ENCODE measurements around the gene OR10AD1. TPM values are rescaled to one million over a fixed set of nuclear protein-coding genes. Genes with fewer than 3 reads are reported as not detected.
A peak's percentile ranks its signal among the peaks of the same experiment; 100 is the strongest.

Gene OR10AD1
- polyA plus RNA-seq, 3 donors = not detected

- DNase-seq = no peak
- H2AFZ ChIP-seq (ENCODE audit: insufficient read depth, low read depth, low read length, poor library complexity, severe bottlenecking) = no peak overlapping the region
- no peak overlapping the region for H3K9ac ChIP-seq (ENCODE audit: insufficient read depth, low read length, poor library complexity, severe bottlenecking)
- H4K20me1 ChIP-seq (ENCODE audit: insufficient read depth, low read length) = no peaks in the 10 kb centered on the region
- H3K4me3 ChIP-seq (replicated peaks in 1 of 3; ENCODE audit: low read depth in 2 of 3, low read length in 3 of 3) = no peak overlapping the region
- no peak overlapping the region for H3K27ac Mint-ChIP-seq
- peaks cover 0 to 4% of the 10 kb centered on the region in 2 donors for H3K9me3 ChIP-seq (replicated peaks in 1 of 2; ENCODE audit: control insufficient read depth in 1 of 2, insufficient read depth in 1 of 2, low read length in 2 of 2)
- 83% methylated on average over 1 of the region's 1 CpG for WGBS (ENCODE audit: insufficient coverage)
- no peaks in the 10 kb centered on the region for H3K79me2 ChIP-seq (ENCODE audit: insufficient read depth, low read length)
- H3K27me3 Mint-ChIP-seq (ENCODE audit: low read depth in 3 of 3) = peaks cover 39 to 57% (median 46%) of the 10 kb centered on the region in 3 donors
- peaks cover 0 to 11% (median 3%) of the 10 kb centered on the region in 7 donors for H3K9me3 Mint-ChIP-seq
- H3K36me3 ChIP-seq (replicated peaks in 1 of 2; ENCODE audit: control insufficient read depth in 1 of 2, insufficient read depth in 2 of 2, low read length in 2 of 2) = no peaks in the 10 kb centered on the region
- peak overlapping the region in 1 of 2 donors; percentile 62 for H3K4me3 Mint-ChIP-seq
- no peak overlapping the region for H3K27ac ChIP-seq (ENCODE audit: low read depth in 1 of 2, low read length in 2 of 2)
- peak; percentile 17 for TF ChIP-seq CTCF (IDR thresholded peaks at IDR 0.05)
- H3K27me3 ChIP-seq (ENCODE audit: control insufficient read depth in 2 of 2, insufficient read depth in 2 of 2, low read length in 2 of 2) = peaks cover 37 to 58% of the 10 kb centered on the region in 2 donors
- H3K36me3 Mint-ChIP-seq = peaks cover 2 to 6% of the 10 kb centered on the region in 2 donors
- no peak overlapping the region for H3K4me2 ChIP-seq (replicated peaks; ENCODE audit: extremely low read depth, low read length, poor library complexity, severe bottlenecking)
- H3K4me1 Mint-ChIP-seq = peaks cover 23% of the 10 kb centered on the region
- H3K4me1 ChIP-seq (ENCODE audit: control insufficient read depth in 1 of 2, insufficient read depth in 2 of 2, low read length in 2 of 2) = peaks cover 17 to 22% of the 10 kb centered on the region in 2 donors
- intact Hi-C loops (cut with micrococcal nuclease) = no loop called here
Measured at GRCh38 chr12:48180424-48180823, 22.7 kb downstream of the OR10AD1 start.

DNA sequence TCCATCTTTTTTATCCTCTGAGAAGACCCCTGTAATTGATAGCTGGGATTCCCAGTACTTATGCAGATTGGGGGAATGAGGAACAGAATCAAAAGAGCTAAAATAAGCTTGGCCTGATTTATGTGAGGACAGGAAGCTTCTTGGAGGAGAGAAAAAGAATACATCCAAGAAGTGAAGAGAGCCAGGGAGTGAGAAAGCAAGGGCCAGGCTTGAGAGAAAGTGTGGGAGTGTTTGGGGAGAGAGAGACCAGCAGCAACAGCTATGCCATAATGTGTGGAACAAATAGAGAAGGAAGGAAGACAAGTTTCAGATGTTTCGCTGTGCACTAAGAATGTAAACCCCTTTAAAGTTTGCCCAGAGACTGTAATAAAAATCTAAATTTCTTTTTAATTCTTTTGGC lies 23.6 kb downstream of the OR10AD1 start:
- H3K4me1 Mint-ChIP-seq = peaks cover 21% of the 10 kb centered on the region
- no CpG with 5 or more reads among the region's 1 CpG for WGBS (ENCODE audit: insufficient coverage)
- Histone ChIP-seq H3K27me3 (ENCODE audit: control insufficient read depth in 2 of 2, insufficient read depth in 2 of 2, low read length in 2 of 2) (peaks cover 28 to 49% of the 10 kb centered on the region in 2 donors), H3K9me3 (replicated peaks in 1 of 2; ENCODE audit: control insufficient read depth in 1 of 2, insufficient read depth in 1 of 2, low read length in 2 of 2) (peaks cover 0 to 4% of the 10 kb centered on the region in 2 donors), H3K9ac (ENCODE audit: insufficient read depth, low read length, poor library complexity, severe bottlenecking) (no peak overlapping the region), H3K4me3 (replicated peaks in 1 of 3; ENCODE audit: low read depth in 2 of 3, low read length in 3 of 3) (no peak overlapping the region), H2AFZ (ENCODE audit: insufficient read depth, low read depth, low read length, poor library complexity, severe bottlenecking) (no peak overlapping the region), H3K4me2 (replicated peaks; ENCODE audit: extremely low read depth, low read length, poor library complexity, severe bottlenecking) (no peak overlapping the region), H4K20me1 (ENCODE audit: insufficient read depth, low read length) (no peaks in the 10 kb centered on the region), H3K27ac (ENCODE audit: low read depth in 1 of 2, low read length in 2 of 2) (no peak overlapping the region), H3K79me2 (ENCODE audit: insufficient read depth, low read length) (no peaks in the 10 kb centered on the region), H3K4me1 (ENCODE audit: control insufficient read depth in 1 of 2, insufficient read depth in 2 of 2, low read length in 2 of 2) (peaks cover 16 to 20% of the 10 kb centered on the region in 2 donors), H3K36me3 (replicated peaks in 1 of 2; ENCODE audit: control insufficient read depth in 1 of 2, insufficient read depth in 2 of 2, low read length in 2 of 2) (no peaks in the 10 kb centered on the region)
- peaks cover 30 to 47% (median 36%) of the 10 kb centered on the region in 3 donors for H3K27me3 Mint-ChIP-seq (ENCODE audit: low read depth in 3 of 3)
- TF ChIP-seq CTCF (IDR thresholded peaks at IDR 0.05) = no peak
- peak overlapping the region in 1 of 7 donors; percentile 14 for H3K27ac Mint-ChIP-seq
- DNase-seq = no peak
- H3K9me3 Mint-ChIP-seq = peaks cover 0 to 4% (median 2%) of the 10 kb centered on the region in 7 donors
- intact Hi-C loops (cut with micrococcal nuclease) = no loop called here
- H3K36me3 Mint-ChIP-seq = peaks cover 2 to 3% of the 10 kb centered on the region in 2 donors
- H3K4me3 Mint-ChIP-seq = no peak overlapping the region

All from CD14-positive monocyte (primary cell).